ENCODE results near the gene PSENEN.
"Not testable (repeated sequence)": the region's sequence is repeated elsewhere in the genome, so short reads cannot be mapped to it uniquely, and the experiment has no call there.

PSENEN gene

GRCh38 chr19:35719402-35720162 lies 25.9 kb upstream of the PSENEN start:
- no peak for DNase-seq

GRCh38 chr19:35720163-35720524 lies 25.3 kb upstream of the PSENEN start:
- DNase-seq = no peak

- no peak for DNase-seq
These were observed 24.8 kb upstream of the PSENEN start for GRCh38 chr19:35720648-35721047.

GRCh38 chr19:35721374-35721773 lies 24.1 kb upstream of the PSENEN start:
- DNase-seq = no peak

- DNase-seq = no peak
These were observed 23.0 kb upstream of the PSENEN start for GRCh38 chr19:35722461-35722860.

- DNase-seq = no peak
These were observed 22.6 kb upstream of the PSENEN start for GRCh38 chr19:35722897-35723296.

- DNase-seq = no peak
These were observed 21.8 kb upstream of the PSENEN start for GRCh38 chr19:35723671-35724070.

- DNase-seq = not testable (repeated sequence)
These were observed 21.3 kb upstream of the PSENEN start for GRCh38 chr19:35724132-35724531.

GRCh38 chr19:35724560-35724959 lies 20.9 kb upstream of the PSENEN start:
- no peak for DNase-seq

- DNase-seq = no peak
These were observed 20.1 kb upstream of the PSENEN start for GRCh38 chr19:35725216-35725861.

- no peak for DNase-seq
These were observed 18.1 kb upstream of the PSENEN start for GRCh38 chr19:35727053-35727955.

GRCh38 chr19:35727956-35728706 lies 17.3 kb upstream of the PSENEN start:
- DNase-seq = no peak

GRCh38 chr19:35729021-35729420 lies 16.4 kb upstream of the PSENEN start:
- no peak for DNase-seq

- no peak for DNase-seq
These were observed 15.7 kb upstream of the PSENEN start for GRCh38 chr19:35729763-35730162.

GRCh38 chr19:35730326-35730725 lies 15.1 kb upstream of the PSENEN start:
- DNase-seq = no peak

GRCh38 chr19:35731353-35731752 lies 14.1 kb upstream of the PSENEN start:
- no peak for DNase-seq

GRCh38 chr19:35731779-35732405 lies 13.6 kb upstream of the PSENEN start:
- no peak for DNase-seq

- no peak for DNase-seq
These were observed 12.8 kb upstream of the PSENEN start for GRCh38 chr19:35732540-35733179.

GRCh38 chr19:35733180-35734125 lies 12.0 kb upstream of the PSENEN start:
- no peak for DNase-seq

GRCh38 chr19:35734273-35734672 lies 11.2 kb upstream of the PSENEN start:
- no peak for DNase-seq

GRCh38 chr19:35734889-35735288 lies 10.6 kb upstream of the PSENEN start:
- no peak for DNase-seq
